Right lobe of liver (tissue), 6 donors: ENCODE data around the gene PRG2. TPM values are rescaled to one million over a fixed set of nuclear protein-coding genes. Genes with fewer than 3 reads are reported as not detected.
A peak's percentile ranks its signal among the peaks of the same experiment; 100 is the strongest.

Source experiments
- ATAC-seq, 4 donors: fragments of 200-7000 bp; cut with Tn5 transposase; one replicate each; pipeline ENCODE4 v1.9.1; 2020; ENCODE audit warnings: mild to moderate bottlenecking in 4 of 4, moderate library complexity in 4 of 4
- DNase-seq, 3 donors: peaks; one replicate each; pipeline ENCODE4 v3.0.0-alpha.2; 2020
- H3K27ac ChIP-seq, 3 donors: fragments of 200-600 bp; one replicate each; pipeline ENCODE4 v1.8.0; 2022
- H3K27me3 ChIP-seq, 2 donors: fragments of 200-600 bp; one replicate each; pipeline ENCODE4 v1.8.0; 2022
- H3K36me3 ChIP-seq, 4 donors: fragments of 200-600 bp; sonication (generic) in 1 of 4; one replicate each; pipeline versions ENCODE4 v1.5.1 to v1.8.0; 2017 to 2022; ENCODE audit warnings: control low read depth in 1 of 4
- H3K4me1 ChIP-seq, 4 donors: fragments of 200-600 bp; sonication (generic) in 1 of 4; one replicate each; pipeline versions ENCODE4 v1.5.1 to v1.8.0; 2017 to 2022; ENCODE audit warnings: control low read depth in 1 of 4
- H3K4me3 ChIP-seq, 3 donors: fragments of 200-600 bp; one replicate each; pipeline ENCODE4 v1.8.0; 2022
- H3K9me3 ChIP-seq, 4 donors: fragments of 200-600 bp; sonication (generic) in 1 of 4; one replicate each; pipeline versions ENCODE4 v1.5.1 to v1.8.0; 2017 to 2022; ENCODE audit warnings: control low read depth in 1 of 4
- CTCF ChIP-seq, 4 donors: fragments of 200-600 bp in 3 of 4; fragments of 450-650 bp in 1 of 4; IDR thresholded peaks; one replicate each; pipeline versions ENCODE4 v1.5.1 to v1.8.0; 2016 to 2022; ENCODE audit warnings: antibody characterized with exemption in 4 of 4, mild to moderate bottlenecking in 2 of 4
- POLR2A ChIP-seq: fragments of 450-650 bp; IDR thresholded peaks from one replicate; pipeline ENCODE4 v1.6.1; 2017; ENCODE audit warnings: antibody characterized with exemption, mild to moderate bottlenecking
- WGBS: methylation state at CpG from one replicate; pipeline ENCODE4 v1.1.6; 2018; ENCODE audit warnings: low coverage, low lambda C conversion rate; ENCODE audit not compliant: insufficient coverage; ENCODE audit errors: missing lambda C conversion rate; 5-methylcytosine and 5-hydroxymethylcytosine counted together
- intact Hi-C, 2 donors: fragments of 100-400 bp; cut with DNase I; formaldehyde crosslinking; loops; one replicate each; pipeline versions ENCODE4 v1.11.2 to v1.14.1; 2022
- total RNA-seq, 6 experiments: library from RNA; depleted of rRNA in 2 of 6; stranded (reverse); fragments of >200 nt in 2 of 6; fragmentation: NEBNext Ultra II Directional in 3 of 6; extraction: Animal tissue kit (Norgen Biotek cat#: 25700) in 3 of 6; gene quantifications; one replicate each; pipeline versions ENCODE4 v1.1.0 to v1.2.4, GENCODE V29; 2016 to 2023
- donor health status: DM: no; HTN: yes; CAD: no.
- donor health status: DM: no; HTN: no; CAD: no.
- donor health status: DM: no; HTN: no; CAD: no.
- donor health status: DM: no; HTN: yes; CAD: no.
- donor health status: DM: no; HTN: yes; CAD: no.

Gene PRG2
- total RNA-seq, 6 experiments from 2014 or later: 0.39 to 1.2 (median 0.86) TPM; not detected in 2

- Histone ChIP-seq H3K9me3 (no peaks in the 10 kb centered on the region), H3K27ac (no peak overlapping the region), H3K36me3 (no peaks in the 10 kb centered on the region), H3K27me3 (no peaks in the 10 kb centered on the region), H3K4me1 (no peaks in the 10 kb centered on the region), H3K4me3 (no peak overlapping the region)
- ATAC-seq: no peak
- intact Hi-C loops: loop anchor here (5.0 to 10.0 kb wide), 3 partner anchors 140 to 300 kb away; partner anchors contain the start of gene YPEL4 (in 2 of the 2)
- TF ChIP-seq POLR2A (no peak), CTCF (IDR thresholded peaks at IDR 0.05) (no peak)
- DNase-seq: peak in 1 of 3 donors; percentile 42
- WGBS: 100% methylated on average over 1 of the region's 10 CpGs
These were observed 45.6 kb downstream of the PRG2 start for GRCh38 chr11:57344826-57345225.

GRCh38 chr11:57343825-57344224, 46.6 kb downstream of the PRG2 start:
- no peaks in the 10 kb centered on the region for H3K9me3 ChIP-seq
- H3K27me3 ChIP-seq: no peaks in the 10 kb centered on the region
- intact Hi-C loops: loop anchor here (5.0 to 10.0 kb wide), 3 partner anchors 141 to 301 kb away; partner anchors contain the start of gene YPEL4 (in 2 of the 2)
- H3K4me3 ChIP-seq: no peak overlapping the region
- WGBS: 86% methylated on average over 6 of the region's 7 CpGs
- no peak for TF ChIP-seq CTCF (IDR thresholded peaks at IDR 0.05)
- TF ChIP-seq POLR2A: no peak
- H3K36me3 ChIP-seq: no peaks in the 10 kb centered on the region
- ATAC-seq (no peak), DNase-seq (no peak)
- H3K27ac ChIP-seq: no peak overlapping the region
- H3K4me1 ChIP-seq: no peaks in the 10 kb centered on the region

GRCh38 chr11:57342702-57343101, 47.7 kb downstream of the PRG2 start:
- DNase-seq: no peak
- no peak overlapping the region for H3K4me3 ChIP-seq
- no peak for TF ChIP-seq CTCF (IDR thresholded peaks at IDR 0.05)
- TF ChIP-seq POLR2A: no peak
- no peak overlapping the region for H3K27ac ChIP-seq
- H3K9me3 ChIP-seq: no peaks in the 10 kb centered on the region
- ATAC-seq: no peak
- no peaks in the 10 kb centered on the region for H3K36me3 ChIP-seq
- intact Hi-C loops: loop anchor here (5.0 to 10.0 kb wide), 3 partner anchors 142 to 302 kb away; partner anchors contain the start of gene YPEL4 (in 2 of the 2)
- no peaks in the 10 kb centered on the region for H3K27me3 ChIP-seq
- no peaks in the 10 kb centered on the region for H3K4me1 ChIP-seq
- 56% methylated on average over 6 of the region's 11 CpGs for WGBS

GRCh38 chr11:57341250-57341808, 49.1 kb downstream of the PRG2 start:
- no peaks in the 10 kb centered on the region for H3K27me3 ChIP-seq
- intact Hi-C loops: loop anchor here (5.0 to 10.0 kb wide), 3 partner anchors 143 to 303 kb away; partner anchors contain the start of gene YPEL4 (in 2 of the 2)
- DNase-seq (no peak), ATAC-seq (no peak)
- H3K36me3 ChIP-seq: no peaks in the 10 kb centered on the region
- peaks cover 0 to under 1% (median 0%) of the 10 kb centered on the region in 4 donors for H3K4me1 ChIP-seq
- WGBS: 54% methylated on average over 6 of the region's 6 CpGs
- no peak overlapping the region for H3K27ac ChIP-seq
- H3K4me3 ChIP-seq: no peak overlapping the region
- no peak for TF ChIP-seq CTCF (IDR thresholded peaks at IDR 0.05)
- no peak for TF ChIP-seq POLR2A
- H3K9me3 ChIP-seq: no peaks in the 10 kb centered on the region
